HL-60 (cell line): ENCODE data around the gene KSR2.

Source experiments
- CTCF ChIP-seq: IDR thresholded peaks from one replicate; pipeline ENCODE4 v1.5.1; 2011; ENCODE audit warnings: low read length, control low read depth, inconsistent platforms; ENCODE audit not compliant: insufficient read depth
- GABPA ChIP-seq: IDR thresholded peaks from 2 replicates; pipeline ENCODE4 v1.6.1; 2012; ENCODE audit warnings: low read depth
- TF ChIP-seq, protein P1 (sequence below): IDR thresholded peaks from 2 replicates; pipeline ENCODE4 v1.6.1; 2012; ENCODE audit warnings: low read depth; ENCODE audit not compliant: insufficient replicate concordance

GRCh38 chr12:117571321-117571720 is 397.5 kb downstream of the KSR2 start:
- TF ChIP-seq, protein P1, sequence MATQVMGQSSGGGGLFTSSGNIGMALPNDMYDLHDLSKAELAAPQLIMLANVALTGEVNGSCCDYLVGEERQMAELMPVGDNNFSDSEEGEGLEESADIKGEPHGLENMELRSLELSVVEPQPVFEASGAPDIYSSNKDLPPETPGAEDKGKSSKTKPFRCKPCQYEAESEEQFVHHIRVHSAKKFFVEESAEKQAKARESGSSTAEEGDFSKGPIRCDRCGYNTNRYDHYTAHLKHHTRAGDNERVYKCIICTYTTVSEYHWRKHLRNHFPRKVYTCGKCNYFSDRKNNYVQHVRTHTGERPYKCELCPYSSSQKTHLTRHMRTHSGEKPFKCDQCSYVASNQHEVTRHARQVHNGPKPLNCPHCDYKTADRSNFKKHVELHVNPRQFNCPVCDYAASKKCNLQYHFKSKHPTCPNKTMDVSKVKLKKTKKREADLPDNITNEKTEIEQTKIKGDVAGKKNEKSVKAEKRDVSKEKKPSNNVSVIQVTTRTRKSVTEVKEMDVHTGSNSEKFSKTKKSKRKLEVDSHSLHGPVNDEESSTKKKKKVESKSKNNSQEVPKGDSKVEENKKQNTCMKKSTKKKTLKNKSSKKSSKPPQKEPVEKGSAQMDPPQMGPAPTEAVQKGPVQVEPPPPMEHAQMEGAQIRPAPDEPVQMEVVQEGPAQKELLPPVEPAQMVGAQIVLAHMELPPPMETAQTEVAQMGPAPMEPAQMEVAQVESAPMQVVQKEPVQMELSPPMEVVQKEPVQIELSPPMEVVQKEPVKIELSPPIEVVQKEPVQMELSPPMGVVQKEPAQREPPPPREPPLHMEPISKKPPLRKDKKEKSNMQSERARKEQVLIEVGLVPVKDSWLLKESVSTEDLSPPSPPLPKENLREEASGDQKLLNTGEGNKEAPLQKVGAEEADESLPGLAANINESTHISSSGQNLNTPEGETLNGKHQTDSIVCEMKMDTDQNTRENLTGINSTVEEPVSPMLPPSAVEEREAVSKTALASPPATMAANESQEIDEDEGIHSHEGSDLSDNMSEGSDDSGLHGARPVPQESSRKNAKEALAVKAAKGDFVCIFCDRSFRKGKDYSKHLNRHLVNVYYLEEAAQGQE, result no peak
- TF ChIP-seq GABPA, result no peak
- no peak for TF ChIP-seq CTCF
